Measurements from ENCODE around the gene TMEM235.

Gene TMEM235

GRCh38 chr17:78255029-78255656 lies 23.7 kb downstream of the TMEM235 start:
- DNase-seq (ENCODE audit: low read depth) = no peak

GRCh38 chr17:78255953-78256706 lies 24.7 kb downstream of the TMEM235 start:
- DNase-seq (ENCODE audit: low read depth) = no peak

- DNase-seq (ENCODE audit: low read depth) = no peak
Observed at GRCh38 chr17:78256707-78257591, 25.5 kb downstream of the TMEM235 start.

- no peak for DNase-seq (ENCODE audit: low read depth)
Observed at GRCh38 chr17:78257810-78258322, 26.4 kb downstream of the TMEM235 start.

GRCh38 chr17:78258323-78259191 lies 27.1 kb downstream of the TMEM235 start:
- no peak for DNase-seq (ENCODE audit: low read depth)

- no peak for DNase-seq (ENCODE audit: low read depth)
Observed at GRCh38 chr17:78259192-78259554, 27.7 kb downstream of the TMEM235 start.

- DNase-seq (ENCODE audit: low read depth) = no peak
Observed at GRCh38 chr17:78263063-78263735, 31.8 kb downstream of the TMEM235 start.

GRCh38 chr17:78263736-78264340 lies 32.4 kb downstream of the TMEM235 start:
- DNase-seq (ENCODE audit: low read depth) = no peak

GRCh38 chr17:78264590-78264989 lies 33.2 kb downstream of the TMEM235 start:
- DNase-seq (ENCODE audit: low read depth) = no peak

GRCh38 chr17:78265121-78265520 lies 33.7 kb downstream of the TMEM235 start:
- DNase-seq (ENCODE audit: low read depth) = no peak

- DNase-seq (ENCODE audit: low read depth) = no peak
Observed at GRCh38 chr17:78266231-78266631, 34.8 kb downstream of the TMEM235 start.

- DNase-seq (ENCODE audit: low read depth) = no peak
Observed at GRCh38 chr17:78266771-78267170, 35.3 kb downstream of the TMEM235 start.

GRCh38 chr17:78267253-78268073 lies 36.0 kb downstream of the TMEM235 start:
- DNase-seq (ENCODE audit: low read depth) = no peak

- no peak for DNase-seq (ENCODE audit: low read depth)
Observed at GRCh38 chr17:78268191-78268874, 36.9 kb downstream of the TMEM235 start.

GRCh38 chr17:78268951-78269905 lies 37.8 kb downstream of the TMEM235 start:
- DNase-seq (ENCODE audit: low read depth) = no peak

- DNase-seq (ENCODE audit: low read depth) = no peak
Observed at GRCh38 chr17:78269955-78270381, 38.5 kb downstream of the TMEM235 start.

GRCh38 chr17:78271419-78272170 lies 40.2 kb downstream of the TMEM235 start:
- DNase-seq (ENCODE audit: low read depth) = no peak
